Activated naive CD4-positive, alpha-beta T cell treated with anti-CD3 and anti-CD28 coated beads for 36 hours (primary cell): Measurements from ENCODE around the gene PRRC1. TPM values are rescaled to one million over a fixed set of nuclear protein-coding genes. Genes with fewer than 3 reads are reported as not detected.

Experiments used
- CTCF ChIA-PET: fragments of 350-600 bp; sonication (Branson Sonifier 250); formaldehyde crosslinking; loops from one replicate; lab custom pipeline; 2021; ENCODE audit warnings: antibody characterized with exemption; lab: Charles Lee
- DNase-seq: peaks from one replicate; pipeline ENCODE4 v3.0.0-alpha.2; 2020
- H3K27ac Mint-ChIP-seq: one replicate; pipeline ENCODE4 v1.8.0; 2021; ENCODE audit warnings: mild to moderate bottlenecking, mixed read lengths
- H3K27me3 Mint-ChIP-seq: one replicate; pipeline ENCODE4 v1.8.0; 2021; ENCODE audit warnings: low read depth, mixed read lengths
- H3K36me3 Mint-ChIP-seq: one replicate; pipeline ENCODE4 v1.8.0; 2021; ENCODE audit warnings: low read depth, mixed read lengths
- H3K4me1 Mint-ChIP-seq: one replicate; pipeline ENCODE4 v1.8.0; 2021; ENCODE audit warnings: low read depth, mixed read lengths
- H3K4me3 Mint-ChIP-seq: one replicate; pipeline ENCODE4 v1.8.0; 2021; ENCODE audit warnings: mild to moderate bottlenecking, moderate library complexity, mixed read lengths
- H3K9me3 Mint-ChIP-seq: one replicate; pipeline ENCODE4 v1.8.0; 2021; ENCODE audit warnings: mixed read lengths
- intact Hi-C: fragments of 100-400 bp; cut with micrococcal nuclease; formaldehyde crosslinking; loops from one replicate; pipeline ENCODE4 v1.15.1; 2023
- total RNA-seq, 2 experiments: library from RNA; stranded (reverse); gene quantifications; one replicate each; pipeline ENCODE4 v1.2.3, GENCODE V29; 2021

PRRC1 gene
- 10 to 100 TPM; 34.1 to 35.1 TPM for total RNA-seq

DNA sequence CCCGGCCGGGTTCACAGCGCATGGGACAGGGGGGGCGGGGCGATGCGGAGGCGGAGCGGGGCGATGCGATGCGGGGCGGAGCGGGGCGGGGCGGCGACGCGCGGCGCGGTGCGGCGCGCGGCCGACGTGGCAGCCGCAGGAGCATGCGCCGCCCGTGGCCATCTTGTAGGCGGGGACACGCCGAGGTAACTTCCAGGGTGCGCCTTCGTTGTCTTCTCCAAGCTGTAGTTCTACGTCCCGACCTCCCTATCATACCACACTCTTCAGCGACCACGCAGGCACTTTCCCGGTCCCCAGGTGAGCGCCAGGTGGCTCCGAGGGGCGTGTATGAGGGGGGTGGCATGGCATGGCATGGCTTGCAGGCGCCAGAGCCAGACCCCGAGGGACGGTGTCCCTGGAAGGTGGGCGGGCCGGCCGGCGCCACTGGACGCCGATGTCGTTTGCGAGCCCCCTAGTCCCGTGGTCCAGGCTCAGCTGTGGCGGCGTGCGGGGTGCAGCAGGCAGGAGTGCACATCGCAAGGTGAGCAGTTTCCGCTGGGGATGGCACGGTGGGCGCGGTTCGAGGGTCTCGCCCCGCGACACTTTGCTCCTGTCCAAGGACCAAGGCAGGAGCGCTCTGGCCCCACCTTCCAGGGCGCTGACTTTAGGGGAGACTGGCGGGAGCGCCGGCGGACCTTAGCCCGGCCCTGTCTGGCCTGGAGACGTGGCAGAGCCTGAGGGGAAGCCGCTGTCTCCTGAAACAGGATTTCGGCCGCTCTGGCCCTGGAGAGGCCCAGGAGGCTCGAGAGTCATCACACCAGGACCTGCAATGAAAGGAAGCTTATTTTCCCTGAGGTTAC is at the start of gene PRRC1:
TSS of gene PRRC1 (plus strand) at position 161 of the 839 bp plus-strand sequence. CDS start 5,840 bp downstream, outside the sequence.
- CTCF ChIA-PET = no interaction called here
- peak; percentile 83 for DNase-seq
- intact Hi-C loops = loop anchor here (1.0 to 10.0 kb wide), 8 partner anchors 19 to 1580 kb away; partner anchors contain the start of genes GRAMD2B, MARCHF3, PHAX and SLC12A2
- Mint-ChIP-seq H3K9me3 (peaks cover 13% of the 10 kb centered on the region), H3K4me1 (peaks cover 31% of the 10 kb centered on the region), H3K27ac (peak within 1 kb of the TSS; percentile 63), H3K27me3 (no peaks in the 10 kb centered on the region), H3K4me3 (peak within 1 kb of the TSS; percentile 81), H3K36me3 (peaks cover 27% of the 10 kb centered on the region)

DNA sequence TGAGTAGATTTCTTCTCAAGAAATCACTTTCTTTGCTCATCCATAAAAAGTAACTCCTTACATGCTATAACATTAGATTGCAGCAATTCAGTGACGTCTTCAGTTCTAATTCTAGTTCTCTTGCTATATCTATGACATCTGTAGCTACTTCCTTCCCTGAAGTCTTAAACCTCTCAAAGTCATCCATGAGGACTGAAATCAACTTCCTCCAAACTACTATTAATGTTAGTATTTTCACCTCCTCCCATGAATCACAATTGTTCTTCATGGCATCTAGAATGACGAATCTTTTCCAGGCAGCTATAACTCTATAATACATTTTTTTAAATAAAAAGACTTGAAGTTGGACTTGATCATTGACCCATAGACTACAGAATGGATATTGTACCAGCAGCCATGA is 46.2 kb upstream of the PRRC1 start:
- Mint-ChIP-seq H3K4me3 (no peak overlapping the region), H3K9me3 (no peaks in the 10 kb centered on the region), H3K36me3 (no peaks in the 10 kb centered on the region), H3K4me1 (no peaks in the 10 kb centered on the region), H3K27me3 (peaks cover 8% of the 10 kb centered on the region), H3K27ac (no peak overlapping the region)
- no peak for DNase-seq
- CTCF ChIA-PET = interaction anchor here (2.3 kb wide), 1 partner anchor 21 kb away, joined by 7 read pairs; no protein-coding TSS in a partner anchor
- intact Hi-C loops = no loop called here

DNA sequence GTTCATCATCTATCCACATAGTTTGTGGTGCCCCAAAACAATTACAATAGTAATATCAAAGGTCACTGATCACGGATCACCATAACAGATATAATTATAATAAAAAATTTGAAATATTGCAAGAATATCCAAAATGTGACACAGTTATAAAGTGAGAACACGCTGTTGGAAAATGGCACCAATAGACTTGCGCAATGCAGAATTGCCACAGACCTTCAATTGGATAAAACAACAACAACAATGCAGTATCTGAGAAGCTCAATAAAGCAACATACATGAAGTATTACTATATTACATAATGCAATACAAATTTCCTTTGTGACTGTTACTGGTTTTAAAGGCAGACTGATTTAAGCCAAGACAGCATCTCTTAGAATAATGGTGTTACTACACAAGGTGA is 44.7 kb upstream of the PRRC1 start:
- Mint-ChIP-seq H3K4me1 (no peaks in the 10 kb centered on the region), H3K4me3 (no peak overlapping the region), H3K36me3 (no peaks in the 10 kb centered on the region), H3K27me3 (peaks cover 13% of the 10 kb centered on the region), H3K27ac (no peak overlapping the region), H3K9me3 (no peaks in the 10 kb centered on the region)
- intact Hi-C loops = no loop called here
- no peak for DNase-seq
- CTCF ChIA-PET = interaction anchor here (1.1 to 2.3 kb wide), 2 partner anchors 10 to 20 kb away, joined by 3 to 7 read pairs; no protein-coding TSS in a partner anchor

DNA sequence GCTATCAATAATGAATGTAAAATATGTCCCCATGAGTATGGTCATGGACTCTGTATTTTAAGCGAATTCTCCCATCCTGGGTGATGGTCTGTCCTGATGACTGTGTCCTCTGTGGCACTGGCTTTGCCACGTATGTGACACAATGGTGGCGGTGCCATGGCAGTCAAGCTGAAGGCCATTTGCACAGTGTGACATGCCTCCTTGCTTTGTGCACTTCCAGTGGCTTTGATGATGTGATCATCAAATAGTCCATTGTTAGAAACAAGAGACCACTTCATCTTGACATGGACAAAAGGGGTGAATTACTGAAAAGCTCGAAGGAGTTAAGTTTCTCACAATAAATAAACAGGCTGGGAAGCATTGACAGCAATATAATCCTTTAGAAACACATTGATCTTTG is 31.0 kb upstream of the PRRC1 start:
- Mint-ChIP-seq H3K9me3 (no peaks in the 10 kb centered on the region), H3K27ac (no peak overlapping the region), H3K4me3 (no peak overlapping the region), H3K27me3 (peaks cover 4% of the 10 kb centered on the region), H3K36me3 (no peaks in the 10 kb centered on the region), H3K4me1 (no peaks in the 10 kb centered on the region)
- intact Hi-C loops = no loop called here
- DNase-seq = no peak
- CTCF ChIA-PET = no interaction called here

DNA sequence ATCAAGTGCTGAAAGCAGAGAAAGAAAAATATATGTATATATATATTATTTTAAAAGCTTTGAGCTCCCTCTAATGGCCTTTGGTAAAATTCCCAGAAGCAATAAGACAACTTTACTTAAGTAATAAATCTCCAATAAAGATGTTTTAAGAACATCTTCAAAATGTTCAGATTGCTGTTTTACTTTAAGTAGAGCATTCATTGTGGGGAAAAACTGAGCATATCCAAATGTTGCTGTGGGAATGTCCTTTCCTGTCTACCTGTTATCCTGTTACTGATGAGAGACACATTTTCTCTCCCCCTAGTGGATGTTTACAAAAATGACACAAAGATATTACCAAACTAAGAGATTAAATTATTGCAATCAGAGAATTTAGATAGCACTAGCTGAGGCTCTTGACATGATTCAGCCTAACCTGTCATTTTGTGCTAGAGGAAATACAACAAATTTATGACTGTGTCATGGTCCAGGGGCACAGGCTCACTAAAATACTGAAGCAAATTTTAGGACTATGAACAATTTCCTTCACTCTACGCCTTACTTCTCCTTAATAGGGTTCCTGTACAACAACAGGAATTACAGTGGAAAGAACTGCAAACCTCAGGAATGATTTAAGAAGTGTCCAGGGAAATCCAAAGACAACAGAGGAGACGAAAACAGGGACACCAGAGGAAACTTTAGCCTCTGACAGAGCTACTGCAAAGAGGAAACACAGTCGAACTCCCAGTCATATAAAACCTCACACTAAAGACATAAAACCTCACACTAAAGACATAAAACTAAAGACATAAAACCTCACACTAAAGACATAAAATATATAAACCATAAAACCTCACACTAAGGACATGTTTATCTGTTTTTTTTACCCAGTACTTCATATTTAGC is 24.3 kb upstream of the PRRC1 start:
- H3K9me3 Mint-ChIP-seq = no peaks in the 10 kb centered on the region
- no peak for DNase-seq

DNA sequence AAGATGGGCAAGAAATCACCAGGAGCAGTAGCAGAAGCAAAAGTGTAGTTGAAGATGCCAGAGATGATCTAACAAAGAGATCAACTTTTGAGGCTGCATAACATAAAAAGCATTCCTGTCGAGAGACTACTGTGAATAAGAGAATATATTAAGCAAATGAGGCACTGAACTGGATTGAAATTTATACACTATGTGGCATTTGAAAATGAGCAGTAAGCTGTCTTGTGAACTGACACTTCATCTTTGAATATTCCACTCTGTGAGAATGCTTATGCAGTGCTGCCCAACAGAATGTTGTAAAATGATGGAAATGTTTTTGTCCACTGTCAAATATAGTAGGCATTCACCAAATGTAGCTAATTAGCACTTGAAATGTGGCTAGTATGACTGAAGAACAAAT is 18.9 kb upstream of the PRRC1 start:
- CTCF ChIA-PET = no interaction called here
- no peak overlapping the region for H3K27ac Mint-ChIP-seq

More for the DNA sequence above, 24.3 kb upstream of the PRRC1 start:
- intact Hi-C loops = loop anchor here (1.0 to 10.0 kb wide), 7 partner anchors 24 to 1158 kb away; partner anchors contain the start of genes MEGF10 and PRRC1
- no peak overlapping the region for H3K27ac Mint-ChIP-seq
- H3K4me1 Mint-ChIP-seq = no peaks in the 10 kb centered on the region
- H3K36me3 Mint-ChIP-seq = no peaks in the 10 kb centered on the region
- peaks cover 3% of the 10 kb centered on the region for H3K27me3 Mint-ChIP-seq
- no peak overlapping the region for H3K4me3 Mint-ChIP-seq
- CTCF ChIA-PET = interaction anchor here (0.7 to 2.1 kb wide), 18 partner anchors 10 to 838 kb away, joined by 3 to 8 read pairs (median 4); partner anchors contain the start of gene MEGF10

DNA sequence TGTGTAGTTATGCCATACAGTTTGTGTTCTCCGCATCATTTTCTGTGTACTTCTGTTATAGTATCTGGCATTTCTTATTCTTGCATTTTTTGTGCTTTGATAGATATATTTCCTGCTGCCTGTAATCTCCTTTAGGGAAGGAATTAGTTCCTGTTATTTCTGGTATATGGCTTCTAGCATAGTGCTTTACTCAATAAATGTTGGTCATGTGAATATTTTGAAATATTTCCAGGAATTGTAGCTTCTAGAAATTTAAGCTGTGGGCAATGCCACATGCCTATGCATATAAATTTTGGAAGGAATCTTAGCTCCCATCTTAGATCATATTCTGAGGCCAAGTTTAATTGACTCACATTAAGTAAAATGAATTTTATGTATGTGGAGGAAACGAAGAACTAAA is 11.5 kb upstream of the PRRC1 start:
- H3K27ac Mint-ChIP-seq = no peak overlapping the region
- CTCF ChIA-PET = interaction anchor here (1.5 kb wide), 1 partner anchor 13 kb away, joined by 4 read pairs; no protein-coding TSS in a partner anchor
- H3K4me1 Mint-ChIP-seq = no peaks in the 10 kb centered on the region
- H3K4me3 Mint-ChIP-seq = no peak overlapping the region
- H3K9me3 Mint-ChIP-seq = no peaks in the 10 kb centered on the region
- intact Hi-C loops = no loop called here
- H3K27me3 Mint-ChIP-seq = no peaks in the 10 kb centered on the region
- no peak for DNase-seq
- no peaks in the 10 kb centered on the region for H3K36me3 Mint-ChIP-seq

More for the DNA sequence above, 18.9 kb upstream of the PRRC1 start:
- DNase-seq = no peak
- Mint-ChIP-seq H3K9me3 (no peaks in the 10 kb centered on the region), H3K27me3 (peaks cover 3% of the 10 kb centered on the region), H3K36me3 (no peaks in the 10 kb centered on the region), H3K4me3 (no peak overlapping the region), H3K4me1 (no peaks in the 10 kb centered on the region)
- intact Hi-C loops = loop anchor here (10.0 kb wide), 1 partner anchor 1164 kb away; no protein-coding TSS in a partner anchor

DNA sequence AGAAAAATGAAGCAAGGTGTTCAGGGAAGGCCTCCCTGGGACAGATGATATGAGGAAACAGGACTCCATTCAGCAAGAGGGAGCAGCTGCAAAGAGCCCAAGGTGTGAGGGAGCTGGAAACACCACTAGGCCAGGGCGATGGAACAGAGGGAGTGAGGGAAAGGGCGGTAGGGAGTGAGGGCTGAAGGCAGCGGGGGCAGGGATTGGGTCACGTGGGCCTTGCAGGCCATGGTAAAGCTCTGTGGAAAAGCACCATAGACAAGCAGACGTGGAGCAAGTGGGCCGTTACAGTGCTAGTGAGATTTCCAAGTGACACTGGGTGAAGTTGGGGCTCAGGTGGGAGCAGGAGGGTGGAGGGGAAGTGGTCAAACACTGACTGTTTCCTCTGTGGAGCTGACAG is 10.8 kb upstream of the PRRC1 start:
- Mint-ChIP-seq H3K36me3 (no peaks in the 10 kb centered on the region), H3K27me3 (peaks cover 3% of the 10 kb centered on the region), H3K4me1 (no peaks in the 10 kb centered on the region), H3K27ac (no peak overlapping the region), H3K9me3 (no peaks in the 10 kb centered on the region), H3K4me3 (no peak overlapping the region)
- DNase-seq = no peak
- CTCF ChIA-PET = interaction anchor here (0.9 to 1.5 kb wide), 2 partner anchors 14 to 58 kb away, joined by 3 to 4 read pairs; no protein-coding TSS in a partner anchor
- intact Hi-C loops = no loop called here

DNA sequence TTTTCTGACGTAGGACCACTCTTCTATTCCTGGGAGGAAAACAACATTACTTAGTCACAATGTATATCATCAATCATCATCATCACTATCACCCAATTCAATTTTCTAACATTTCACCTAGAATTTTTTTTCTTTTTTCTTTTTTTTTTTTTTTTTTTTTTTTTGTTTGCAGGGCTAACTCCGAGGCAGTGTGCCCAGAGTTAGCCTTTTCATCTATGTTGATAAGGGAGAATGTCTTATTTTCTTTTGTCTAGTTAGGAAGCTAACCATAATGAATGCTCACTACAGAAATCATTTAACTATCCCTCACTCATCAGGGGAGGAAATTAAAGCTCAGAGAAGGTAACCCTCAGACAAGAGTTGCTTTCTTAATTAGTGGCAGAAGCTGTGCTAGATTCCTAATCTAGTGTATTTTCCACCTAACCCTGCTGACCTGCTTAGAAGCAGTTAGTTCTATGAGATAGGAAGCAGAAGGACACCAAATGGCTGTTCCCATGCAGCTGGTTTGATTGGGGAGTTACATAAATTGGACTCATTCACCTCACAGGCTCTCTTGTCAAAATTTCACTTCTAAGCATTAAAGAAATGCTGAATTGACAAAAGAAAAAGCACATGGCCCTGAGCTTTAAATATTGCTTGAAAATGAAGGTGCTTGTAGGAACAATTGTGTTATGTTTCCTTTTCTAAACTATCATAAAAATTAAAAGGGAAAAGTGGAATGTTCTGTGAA is 8.6 kb upstream of the PRRC1 start:
- Mint-ChIP-seq H3K27me3 (peaks cover 7% of the 10 kb centered on the region), H3K4me1 (no peaks in the 10 kb centered on the region), H3K36me3 (no peaks in the 10 kb centered on the region), H3K9me3 (no peaks in the 10 kb centered on the region), H3K4me3 (no peak overlapping the region), H3K27ac (no peak overlapping the region)
- intact Hi-C loops = no loop called here
- DNase-seq = no peak
- CTCF ChIA-PET = interaction anchor here (0.7 to 1.2 kb wide), 2 partner anchors 16 to 86 kb away, joined by 5 read pairs; no protein-coding TSS in a partner anchor

DNA sequence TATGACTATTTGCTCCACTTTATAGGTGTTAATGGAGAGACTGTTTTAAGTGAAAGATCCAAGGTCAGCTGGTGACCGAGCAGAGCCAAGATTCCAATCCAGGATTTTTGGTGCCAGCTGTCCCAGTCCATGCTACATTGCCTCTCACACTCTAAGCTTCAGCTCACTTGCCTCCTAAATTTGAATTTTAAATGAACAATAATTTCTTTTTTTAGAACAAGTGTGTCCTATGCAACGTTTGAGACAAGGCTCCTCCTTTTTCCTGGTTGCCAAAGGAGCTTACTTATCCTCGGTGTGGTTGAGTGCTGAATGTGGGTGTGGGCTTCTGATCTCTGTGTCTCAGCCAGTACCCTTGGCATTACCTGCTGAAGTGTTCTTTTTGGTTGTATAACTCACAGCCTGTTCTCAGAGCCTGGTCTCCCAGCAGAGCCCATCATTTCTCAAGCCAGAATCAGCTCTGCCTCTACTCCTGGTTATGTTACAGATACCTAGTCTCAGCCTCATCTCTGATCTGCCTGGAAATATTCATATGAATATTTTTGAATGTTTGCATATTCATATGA is 4.0 kb upstream of the PRRC1 start:
- H3K4me3 Mint-ChIP-seq = no peak overlapping the region
- intact Hi-C loops = loop anchor here (10.0 kb wide), 1 partner anchor 1089 kb away; the partner anchor contains the start of gene GRAMD2B
- H3K36me3 Mint-ChIP-seq = no peaks in the 10 kb centered on the region
- H3K4me1 Mint-ChIP-seq = peaks cover 6% of the 10 kb centered on the region
- no peak overlapping the region for H3K27ac Mint-ChIP-seq
- DNase-seq = no peak
- peaks cover 7% of the 10 kb centered on the region for H3K27me3 Mint-ChIP-seq
- CTCF ChIA-PET = no interaction called here
- no peaks in the 10 kb centered on the region for H3K9me3 Mint-ChIP-seq

DNA sequence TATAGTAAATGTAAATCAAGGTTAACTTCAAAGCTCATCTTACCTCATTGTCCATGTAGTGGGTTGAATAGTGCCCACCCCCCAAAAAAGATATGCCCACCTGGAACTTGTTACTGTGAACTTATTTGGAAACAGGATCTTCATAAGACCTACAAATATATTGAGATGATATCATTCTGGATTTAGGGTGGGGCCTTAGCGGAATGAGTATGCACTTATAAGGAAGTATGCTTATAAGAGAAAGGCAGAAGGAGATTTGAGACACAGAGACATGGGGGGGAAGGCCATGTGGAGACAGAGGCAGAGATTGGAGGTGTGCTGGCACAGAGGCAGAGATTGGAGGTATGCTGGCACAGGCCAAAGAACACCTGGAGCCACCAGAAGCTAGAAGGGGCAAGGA is 2.6 kb upstream of the PRRC1 start:
- H3K4me3 Mint-ChIP-seq = no peak overlapping the region
- CTCF ChIA-PET = interaction anchor here (1.1 kb wide), 1 partner anchor 21 kb away, joined by 3 read pairs; no protein-coding TSS in a partner anchor
- intact Hi-C loops = loop anchor here (5.0 to 10.0 kb wide), 2 partner anchors 1090 to 1582 kb away; partner anchors contain the start of gene GRAMD2B
- H3K4me1 Mint-ChIP-seq = peaks cover 19% of the 10 kb centered on the region
- DNase-seq = no peak
- H3K9me3 Mint-ChIP-seq = no peaks in the 10 kb centered on the region
- peaks cover 7% of the 10 kb centered on the region for H3K36me3 Mint-ChIP-seq
- H3K27me3 Mint-ChIP-seq = peaks cover 7% of the 10 kb centered on the region
- H3K27ac Mint-ChIP-seq = no peak overlapping the region
